Activated CD8-positive, alpha-beta memory T cell treated with anti-CD3 and anti-CD28 coated beads for 48 hours (primary cell): ENCODE data around the gene TMEM191C.
"Not testable (repeated sequence)": the region's sequence is repeated elsewhere in the genome, so short reads cannot be mapped to it uniquely, and the experiment has no call there.

Source experiments
- DNase-seq, 3 experiments: peaks; one replicate each; pipeline ENCODE4 v3.0.0-alpha.2; 2020; ENCODE audit warnings: low read depth in 2 of 3, low spot score in 2 of 3

TMEM191C gene

DNA sequence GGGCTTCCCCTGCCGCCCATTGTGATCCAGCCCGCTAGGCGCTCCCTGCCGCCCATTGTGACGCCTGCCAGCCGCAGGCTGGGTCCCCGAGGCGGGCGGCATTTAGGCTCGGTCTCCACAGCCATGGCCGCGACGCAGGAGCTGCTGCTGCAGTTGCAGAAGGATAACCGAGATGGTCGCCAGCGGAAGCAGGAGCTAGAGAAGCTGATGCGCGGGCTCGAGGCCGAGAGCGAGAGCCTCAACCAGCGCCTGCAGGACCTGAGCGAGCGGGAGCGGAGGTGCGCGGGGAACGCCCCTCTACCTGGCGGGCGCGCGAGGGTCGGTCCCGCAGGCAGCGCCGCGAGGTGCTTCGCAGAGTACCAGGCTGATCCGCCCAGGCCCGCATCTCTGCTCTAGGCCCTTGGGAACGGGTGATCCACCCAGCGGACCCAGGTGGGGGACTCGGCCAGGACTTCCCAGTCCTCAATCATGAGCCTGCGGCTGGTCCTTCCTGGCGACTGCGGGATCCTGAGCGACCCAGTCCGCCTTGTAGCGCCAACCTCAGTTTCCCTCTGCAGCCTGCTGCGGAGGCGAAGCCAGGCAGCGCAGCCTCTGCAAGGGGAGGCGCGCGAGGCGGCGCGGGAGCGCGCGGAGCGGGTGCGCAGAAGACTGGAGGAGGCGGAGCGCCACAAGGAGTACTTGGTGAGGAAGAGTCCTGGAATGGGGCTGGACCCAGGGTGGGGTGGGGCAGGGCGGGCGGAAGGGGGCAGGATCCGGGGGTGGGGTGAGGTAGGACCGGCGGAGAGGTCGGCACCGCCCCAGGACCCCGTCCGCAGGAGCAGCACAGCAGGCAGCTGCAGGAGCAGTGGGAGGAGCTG is at the start of gene TMEM191C:
Gene TMEM191C, plus strand, starts transcription at position 51 of the 857 bp plus-strand sequence. Its CDS starts 73 bp downstream, at position 124.
- DNase-seq: not testable (repeated sequence)

- DNase-seq: not testable (repeated sequence)
These were observed 49.3 kb upstream of the TMEM191C start for GRCh38 chr22:21417853-21418252.

GRCh38 chr22:21418974-21419638 is 48.1 kb upstream of the TMEM191C start:
- not testable (repeated sequence) for DNase-seq

DNA sequence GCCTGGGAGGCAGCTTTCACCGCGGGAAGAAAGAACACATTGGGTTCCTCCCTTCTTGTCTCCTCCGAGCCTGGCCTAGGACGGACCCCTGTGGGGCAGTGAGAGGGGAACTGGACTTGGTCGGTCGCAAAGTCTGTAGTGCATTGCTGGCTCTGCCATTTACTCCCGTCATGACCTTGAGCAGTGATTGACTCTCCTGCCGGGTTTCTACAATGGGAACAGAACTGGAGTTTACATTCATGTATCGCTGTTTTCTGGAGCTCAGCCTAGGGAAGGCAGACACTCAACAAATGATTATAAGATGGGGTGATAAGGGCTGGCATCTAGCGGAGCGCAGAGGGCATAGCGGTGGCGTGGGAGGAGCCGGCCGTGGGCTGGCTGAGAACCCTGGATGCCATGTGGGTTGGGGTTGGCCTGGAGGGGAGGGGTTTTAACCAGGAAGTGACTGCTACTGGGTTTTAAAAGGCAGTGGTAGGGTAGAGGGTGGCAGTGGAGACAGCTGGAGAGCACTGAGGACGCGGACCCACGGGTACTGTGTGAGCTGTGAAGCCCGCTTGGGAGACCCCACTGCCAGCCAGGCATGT is 46.9 kb upstream of the TMEM191C start:
- DNase-seq: not testable (repeated sequence)

DNA sequence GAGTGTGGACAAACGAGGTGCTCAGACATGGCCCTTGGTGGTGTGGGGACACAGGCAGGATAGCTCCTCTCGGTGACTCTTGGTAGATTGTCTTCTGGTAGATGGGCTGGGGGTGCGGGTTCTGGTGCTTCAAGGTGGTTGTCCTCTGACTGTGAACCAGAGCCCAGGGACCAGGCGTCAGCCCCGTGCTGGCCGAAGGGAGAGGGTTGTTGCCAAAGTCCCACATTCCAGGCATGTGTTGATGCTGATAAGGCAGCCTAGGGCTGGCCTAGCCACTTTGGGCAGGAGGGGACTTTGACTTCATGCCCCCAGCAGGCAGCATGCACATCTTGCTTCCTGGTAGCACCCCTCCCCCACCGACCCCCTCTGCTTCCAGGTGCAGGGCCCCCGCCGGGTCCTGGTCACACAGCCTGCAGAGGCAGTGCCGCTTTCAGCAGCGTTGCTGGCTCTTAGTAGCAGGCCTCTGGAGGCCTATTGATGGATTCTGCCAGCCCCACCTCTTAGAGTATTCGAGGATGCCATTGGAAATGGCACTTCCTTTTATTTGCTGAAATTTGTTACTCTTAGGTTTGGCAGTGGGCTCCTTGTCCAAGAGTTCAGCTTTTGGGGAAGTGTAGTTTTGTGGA is 43.0 kb upstream of the TMEM191C start:
- not testable (repeated sequence) for DNase-seq

GRCh38 chr22:21434378-21435233 is 32.6 kb upstream of the TMEM191C start:
- not testable (repeated sequence) for DNase-seq

DNA sequence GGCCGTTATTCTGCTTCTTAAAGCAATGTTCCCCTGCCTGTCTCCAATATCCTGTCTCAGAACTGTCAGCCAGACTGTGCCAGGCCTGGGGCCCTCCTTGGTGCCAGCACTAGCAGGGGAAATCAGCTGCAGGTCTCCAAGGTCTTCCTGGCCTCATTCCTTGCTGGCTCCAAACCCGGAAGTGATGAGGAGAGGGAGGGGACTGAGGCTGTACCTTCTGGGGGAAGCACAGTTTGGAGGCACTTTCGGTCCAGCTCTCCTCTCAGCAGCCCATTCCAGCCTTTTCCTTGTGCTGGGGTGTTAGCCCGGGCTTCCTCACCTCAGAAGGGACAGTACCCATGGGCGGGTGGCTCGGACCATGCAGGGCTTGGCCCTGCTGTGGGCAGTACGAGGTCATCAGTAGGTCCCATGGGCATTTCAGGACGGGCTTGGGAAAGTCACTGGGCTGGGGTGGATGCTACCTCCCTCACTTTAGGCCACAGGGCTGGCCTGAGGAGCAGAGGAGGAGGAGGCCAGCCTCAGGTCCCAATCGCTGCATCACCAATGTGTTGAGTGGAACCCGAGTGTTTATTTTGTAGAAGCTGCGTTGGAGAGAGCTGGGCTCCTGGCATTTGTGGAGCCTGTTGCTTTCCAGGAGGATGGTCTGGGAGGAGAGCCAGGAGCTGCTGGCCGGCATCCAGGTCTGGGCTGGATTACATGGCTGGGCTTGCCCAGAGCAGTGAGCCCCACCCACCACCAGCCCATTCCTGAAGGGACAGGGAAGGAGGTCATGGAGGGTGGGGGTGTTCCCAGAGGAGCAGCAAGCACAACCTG is 31.0 kb upstream of the TMEM191C start:
- DNase-seq: not testable (repeated sequence)

GRCh38 chr22:21438013-21438412 is 29.2 kb upstream of the TMEM191C start:
- not testable (repeated sequence) for DNase-seq

- DNase-seq: not testable (repeated sequence)
These were observed 27.1 kb upstream of the TMEM191C start for GRCh38 chr22:21440018-21440636.

DNA sequence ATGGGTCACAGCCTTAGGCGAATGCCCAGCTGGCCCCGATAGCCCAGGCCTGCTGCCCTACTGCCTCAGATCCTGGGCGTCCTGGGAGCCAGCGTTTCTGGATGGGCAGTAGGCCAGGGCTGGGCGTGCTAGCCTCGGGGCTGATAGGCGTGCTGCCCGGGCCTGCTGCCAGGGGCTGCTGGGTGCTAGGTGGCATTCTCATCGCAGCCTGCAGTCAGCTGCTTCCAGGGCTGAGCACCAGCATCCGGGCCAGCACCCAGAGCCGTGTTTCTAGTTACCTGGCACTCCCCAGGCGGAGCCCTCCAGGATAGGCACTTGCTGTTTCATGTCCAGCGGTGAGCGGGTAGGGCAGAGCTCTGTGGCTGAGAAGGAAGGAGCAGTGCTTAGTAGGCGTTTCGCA is 26.5 kb upstream of the TMEM191C start:
- not testable (repeated sequence) for DNase-seq

DNA sequence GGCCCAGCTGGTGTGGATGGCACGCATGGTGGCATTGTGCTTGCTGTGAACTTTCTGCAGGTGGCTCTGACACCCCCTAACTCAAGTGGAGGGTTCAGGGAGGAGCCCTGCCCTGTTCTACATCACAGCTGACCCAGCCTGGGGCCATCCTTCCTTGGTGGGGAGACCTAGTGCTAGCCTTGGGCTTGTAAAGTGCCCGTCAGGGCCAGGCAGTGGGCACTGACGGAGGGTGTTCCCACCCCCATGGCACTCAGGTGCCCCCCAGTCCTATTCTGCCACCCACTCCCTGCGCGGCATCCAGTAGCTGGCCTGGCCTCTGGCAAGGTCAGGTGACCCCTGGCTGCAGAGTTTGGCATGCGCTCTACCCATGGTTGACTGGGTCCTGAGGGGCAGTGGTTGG is 26.0 kb upstream of the TMEM191C start:
- not testable (repeated sequence) for DNase-seq

- not testable (repeated sequence) for DNase-seq
These were observed 25.1 kb upstream of the TMEM191C start for GRCh38 chr22:21442123-21442522.

DNA sequence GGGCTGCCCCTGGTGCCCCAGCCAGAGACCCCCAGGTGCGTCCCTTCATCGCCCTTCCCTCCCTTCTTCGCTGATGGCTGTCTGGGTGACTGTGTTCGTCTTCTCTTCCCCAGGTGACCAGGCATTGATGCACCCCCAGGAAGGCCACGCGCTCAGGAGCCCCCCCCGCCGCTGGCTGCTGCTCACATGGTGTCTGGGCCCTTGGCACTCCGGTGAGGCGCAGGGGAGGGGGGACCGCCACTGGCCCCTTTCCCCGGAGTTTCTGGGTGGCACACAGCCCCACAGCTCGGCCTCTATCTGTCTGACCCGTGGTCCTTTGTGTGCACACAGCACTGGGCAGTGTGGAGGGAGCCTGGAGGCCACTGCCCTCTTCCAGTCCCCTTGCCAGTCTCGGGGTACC is 24.5 kb upstream of the TMEM191C start:
- not testable (repeated sequence) for DNase-seq

DNA sequence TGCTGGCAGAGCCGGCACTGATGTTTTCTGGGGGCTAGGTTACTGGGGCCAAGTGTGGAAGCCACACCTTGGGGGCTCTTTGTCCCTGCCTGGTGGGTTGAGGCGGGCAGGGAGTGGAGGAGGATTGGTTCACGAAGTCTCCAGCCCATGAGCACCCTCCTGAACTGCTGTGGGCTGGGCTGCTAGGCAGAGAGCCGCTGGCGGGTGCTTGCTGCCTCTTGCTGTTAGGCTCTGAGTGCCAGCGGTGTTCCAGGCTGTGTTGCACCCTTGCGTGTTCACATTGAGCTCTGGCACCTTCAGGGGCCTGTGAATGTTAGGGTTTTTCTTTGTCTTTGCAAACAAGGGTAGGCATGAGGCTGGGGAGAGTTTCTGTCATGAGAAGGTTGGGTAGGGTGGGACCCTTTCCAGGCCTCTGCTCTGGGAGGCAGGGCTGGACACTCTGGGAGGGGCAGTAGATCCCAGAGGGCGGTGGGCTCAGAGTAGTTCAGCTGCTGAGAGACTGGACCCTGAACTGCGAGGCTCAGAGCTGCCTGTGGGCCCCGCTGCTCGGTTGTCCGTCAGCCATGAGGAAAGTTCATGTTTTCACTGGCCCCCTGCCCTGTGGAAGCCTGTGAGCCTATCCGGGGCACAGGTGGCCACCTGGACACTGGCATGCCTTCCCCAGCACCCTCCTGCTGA is 24.0 kb upstream of the TMEM191C start:
- no peak for DNase-seq

DNA sequence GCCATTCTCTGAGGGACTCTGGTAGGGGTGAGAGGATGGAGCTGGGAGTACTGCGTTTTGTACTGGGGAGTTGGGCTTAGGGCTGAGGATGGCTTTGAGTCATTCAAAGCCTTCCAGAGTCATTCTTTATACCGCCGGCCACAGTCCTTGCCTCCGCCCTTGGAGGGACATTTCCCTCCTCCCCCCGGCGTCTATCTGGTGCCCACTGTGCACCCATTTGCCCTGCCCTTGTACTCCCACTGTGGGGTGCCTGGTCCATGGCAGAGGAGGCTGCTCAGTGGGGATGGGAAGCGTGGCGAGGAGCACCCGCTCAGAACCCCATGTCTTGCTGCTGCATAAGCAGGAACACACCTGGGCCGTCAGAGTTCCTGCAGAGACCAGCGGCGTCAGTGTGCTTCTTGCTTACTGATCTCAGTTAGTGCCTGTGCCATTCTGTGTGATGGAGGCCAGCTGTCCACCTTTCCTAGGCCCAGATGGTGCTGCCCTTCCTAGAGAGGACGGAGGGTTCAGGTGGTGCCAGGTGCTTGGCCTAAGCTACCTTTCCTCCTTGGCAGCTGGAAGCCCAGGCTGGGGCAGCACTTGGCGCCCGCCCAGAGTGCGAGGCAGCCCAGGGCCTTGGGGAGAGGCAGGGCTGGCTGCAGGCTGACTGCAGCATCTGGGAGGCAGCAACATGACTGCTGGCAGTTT is 23.3 kb upstream of the TMEM191C start:
- DNase-seq: no peak

DNA sequence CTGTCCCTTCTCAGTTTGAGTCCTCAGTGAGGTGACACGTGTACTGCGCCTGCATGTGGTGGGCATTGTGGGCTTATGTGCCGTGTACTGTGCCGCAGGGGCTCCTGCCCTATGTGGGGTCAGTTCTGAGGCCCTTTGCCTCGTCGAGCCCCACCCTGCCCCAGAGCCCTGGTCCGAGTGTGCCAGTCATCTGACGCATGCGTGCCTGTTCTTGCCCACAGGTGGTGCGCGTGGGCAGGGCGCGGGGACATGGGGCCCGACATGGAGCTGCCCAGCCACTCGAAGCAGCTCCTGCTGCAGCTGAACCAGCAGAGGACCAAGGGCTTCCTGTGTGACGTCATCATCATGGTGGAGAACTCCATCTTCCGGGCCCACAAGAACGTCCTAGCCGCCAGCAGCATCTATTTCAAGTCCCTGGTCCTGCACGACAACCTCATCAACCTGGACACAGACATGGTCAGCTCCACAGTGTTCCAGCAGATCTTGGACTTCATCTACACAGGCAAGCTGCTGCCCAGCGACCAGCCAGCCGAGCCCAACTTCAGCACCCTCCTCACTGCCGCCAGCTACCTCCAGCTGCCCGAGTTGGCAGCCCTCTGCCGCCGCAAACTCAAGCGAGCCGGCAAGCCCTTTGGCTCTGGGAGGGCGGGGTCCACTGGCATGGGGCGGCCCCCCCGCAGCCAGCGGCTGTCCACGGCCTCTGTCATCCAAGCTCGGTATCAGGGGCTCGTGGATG is 22.3 kb upstream of the TMEM191C start:
- no peak for DNase-seq

DNA sequence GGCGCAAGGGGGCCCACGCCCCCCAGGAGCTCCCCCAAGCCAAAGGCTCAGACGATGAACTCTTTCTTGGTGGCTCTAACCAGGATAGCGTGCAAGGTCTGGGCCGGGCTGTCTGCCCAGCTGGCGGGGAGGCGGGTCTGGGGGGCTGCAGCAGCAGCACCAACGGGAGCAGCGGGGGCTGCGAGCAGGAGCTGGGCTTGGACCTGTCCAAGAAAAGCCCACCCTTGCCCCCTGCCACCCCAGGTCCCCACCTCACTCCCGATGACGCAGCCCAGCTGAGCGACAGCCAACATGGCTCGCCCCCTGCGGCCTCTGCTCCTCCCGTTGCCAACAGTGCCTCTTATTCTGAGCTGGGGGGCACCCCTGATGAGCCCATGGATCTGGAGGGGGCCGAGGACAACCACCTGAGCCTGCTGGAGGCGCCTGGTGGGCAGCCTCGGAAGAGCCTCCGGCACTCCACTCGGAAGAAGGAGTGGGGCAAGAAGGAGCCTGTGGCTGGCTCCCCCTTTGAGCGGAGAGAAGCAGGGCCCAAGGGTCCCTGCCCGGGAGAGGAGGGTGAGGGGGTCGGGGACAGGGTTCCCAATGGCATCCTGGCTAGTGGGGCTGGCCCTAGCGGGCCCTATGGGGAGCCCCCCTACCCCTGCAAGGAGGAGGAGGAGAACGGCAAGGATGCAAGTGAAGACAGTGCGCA is 21.6 kb upstream of the TMEM191C start:
- DNase-seq: no peak
